Left ventricle myocardium inferior (tissue), 1 donor: ENCODE data around the gene NOTUM. TPM values are rescaled to one million over a fixed set of nuclear protein-coding genes. Genes with fewer than 3 reads are reported as not detected.

Source experiments
- DNase-seq: peaks from one replicate; pipeline ENCODE4 v3.0.0-alpha.2; 2020
- H3K27ac ChIP-seq: fragments of 200-600 bp; replicated peaks from 2 replicates; pipeline ENCODE4 v1.8.0; 2021
- H3K27me3 ChIP-seq: fragments of 200-600 bp; 2 replicates; pipeline ENCODE4 v1.8.0; 2021; ENCODE audit warnings: low read depth
- H3K36me3 ChIP-seq: fragments of 200-600 bp; 2 replicates; pipeline ENCODE4 v1.8.0; 2021
- H3K4me1 ChIP-seq: fragments of 200-600 bp; 2 replicates; pipeline ENCODE4 v1.8.0; 2021
- H3K4me3 ChIP-seq: fragments of 200-600 bp; 2 replicates; pipeline ENCODE4 v1.8.0; 2021; ENCODE audit warnings: mild to moderate bottlenecking, moderate library complexity
- H3K9me3 ChIP-seq: fragments of 200-600 bp; replicated peaks from 2 replicates; pipeline ENCODE4 v1.8.0; 2021
- CTCF ChIP-seq: fragments of 200-600 bp; IDR thresholded peaks from 2 replicates; pipeline ENCODE4 v1.8.0; 2021; ENCODE audit warnings: antibody characterized with exemption, mild to moderate bottlenecking, borderline replicate concordance
- intact Hi-C: fragments of 100-400 bp; cut with micrococcal nuclease; formaldehyde crosslinking; loops from one replicate; pipeline ENCODE4 v1.11.0; 2022
- total RNA-seq: library from RNA; stranded (reverse); fragmentation: NEBNext Ultra II Directional; extraction: Animal tissue kit (Norgen Biotek cat#: 25700); gene quantifications from one replicate; pipeline ENCODE4 v1.2.1, GENCODE V29; 2021
- donor health status: DM: no; HTN: yes; CAD: no; lungs with severe emphysema.

Gene NOTUM
- total RNA-seq, 1 donor from 2014 or later = not detected

DNA sequence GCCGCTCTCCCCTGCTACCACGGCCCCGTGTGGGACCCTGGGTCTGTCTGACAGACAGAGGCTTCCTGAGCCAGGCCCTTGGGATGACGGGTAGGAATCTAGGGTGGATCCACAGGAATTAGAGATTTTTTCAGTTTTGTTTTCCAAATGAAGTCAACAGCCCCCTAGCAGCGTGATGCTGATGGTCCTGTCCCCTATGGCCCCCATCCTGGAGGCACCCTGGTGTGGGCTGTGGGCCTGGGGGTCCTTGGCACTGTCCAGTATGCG, 46.2 kb upstream of the NOTUM start:
- DNase-seq = no peak
- no peak for TF ChIP-seq CTCF
- intact Hi-C loops = no loop called here
- Histone ChIP-seq H3K27me3 (no peaks in the 10 kb centered on the region), H3K36me3 (no peaks in the 10 kb centered on the region), H3K4me3 (no peak overlapping the region), H3K27ac (no peak overlapping the region), H3K9me3 (no peaks in the 10 kb centered on the region), H3K4me1 (peaks cover 62% of the 10 kb centered on the region)

GRCh38 chr17:82006468-82007227, 45.7 kb upstream of the NOTUM start:
- no peaks in the 10 kb centered on the region for H3K9me3 ChIP-seq
- H3K4me3 ChIP-seq = no peak overlapping the region
- intact Hi-C loops = no loop called here
- no peaks in the 10 kb centered on the region for H3K27me3 ChIP-seq
- no peak overlapping the region for H3K27ac ChIP-seq
- TF ChIP-seq CTCF = no peak
- H3K36me3 ChIP-seq = no peaks in the 10 kb centered on the region
- DNase-seq = no peak
- peaks cover 61% of the 10 kb centered on the region for H3K4me1 ChIP-seq

DNA sequence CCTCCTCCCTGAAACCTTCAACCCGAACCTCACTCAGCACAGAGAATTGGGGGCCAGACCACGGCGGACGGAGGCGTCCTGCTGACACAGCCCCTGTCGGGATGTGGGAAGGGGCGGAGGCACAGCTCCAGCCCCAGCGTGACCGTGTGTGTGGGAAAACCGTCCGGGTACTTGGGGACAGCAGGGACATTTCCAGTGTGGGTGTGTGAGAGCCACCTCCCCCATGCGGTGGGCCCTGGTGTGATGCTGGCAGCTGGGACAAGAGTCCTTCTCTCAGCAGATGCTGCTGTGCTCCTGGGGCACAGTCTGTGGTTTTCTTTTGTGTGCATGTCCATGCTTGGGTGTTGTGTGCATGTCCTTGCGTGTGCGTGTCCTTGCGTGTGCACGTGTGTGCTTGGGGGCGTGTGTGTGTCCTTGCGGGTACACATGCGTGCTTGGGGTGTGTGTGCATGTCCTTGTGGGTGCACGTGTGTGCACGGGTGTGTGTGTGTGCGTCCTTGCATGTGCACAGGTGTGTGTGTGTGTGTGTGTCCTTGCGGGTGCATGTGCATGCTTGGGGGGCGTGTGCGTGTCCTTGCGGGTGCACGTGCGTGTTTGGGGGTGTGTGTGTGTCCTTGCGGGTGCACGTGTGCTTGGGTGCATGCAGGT, 44.8 kb upstream of the NOTUM start:
- intact Hi-C loops = no loop called here
- no peaks in the 10 kb centered on the region for H3K9me3 ChIP-seq
- H3K36me3 ChIP-seq = no peaks in the 10 kb centered on the region
- H3K27ac ChIP-seq = no peak overlapping the region
- no peaks in the 10 kb centered on the region for H3K27me3 ChIP-seq
- no peak overlapping the region for H3K4me3 ChIP-seq
- peaks cover 61% of the 10 kb centered on the region for H3K4me1 ChIP-seq
- TF ChIP-seq CTCF = no peak
- DNase-seq = no peak

DNA sequence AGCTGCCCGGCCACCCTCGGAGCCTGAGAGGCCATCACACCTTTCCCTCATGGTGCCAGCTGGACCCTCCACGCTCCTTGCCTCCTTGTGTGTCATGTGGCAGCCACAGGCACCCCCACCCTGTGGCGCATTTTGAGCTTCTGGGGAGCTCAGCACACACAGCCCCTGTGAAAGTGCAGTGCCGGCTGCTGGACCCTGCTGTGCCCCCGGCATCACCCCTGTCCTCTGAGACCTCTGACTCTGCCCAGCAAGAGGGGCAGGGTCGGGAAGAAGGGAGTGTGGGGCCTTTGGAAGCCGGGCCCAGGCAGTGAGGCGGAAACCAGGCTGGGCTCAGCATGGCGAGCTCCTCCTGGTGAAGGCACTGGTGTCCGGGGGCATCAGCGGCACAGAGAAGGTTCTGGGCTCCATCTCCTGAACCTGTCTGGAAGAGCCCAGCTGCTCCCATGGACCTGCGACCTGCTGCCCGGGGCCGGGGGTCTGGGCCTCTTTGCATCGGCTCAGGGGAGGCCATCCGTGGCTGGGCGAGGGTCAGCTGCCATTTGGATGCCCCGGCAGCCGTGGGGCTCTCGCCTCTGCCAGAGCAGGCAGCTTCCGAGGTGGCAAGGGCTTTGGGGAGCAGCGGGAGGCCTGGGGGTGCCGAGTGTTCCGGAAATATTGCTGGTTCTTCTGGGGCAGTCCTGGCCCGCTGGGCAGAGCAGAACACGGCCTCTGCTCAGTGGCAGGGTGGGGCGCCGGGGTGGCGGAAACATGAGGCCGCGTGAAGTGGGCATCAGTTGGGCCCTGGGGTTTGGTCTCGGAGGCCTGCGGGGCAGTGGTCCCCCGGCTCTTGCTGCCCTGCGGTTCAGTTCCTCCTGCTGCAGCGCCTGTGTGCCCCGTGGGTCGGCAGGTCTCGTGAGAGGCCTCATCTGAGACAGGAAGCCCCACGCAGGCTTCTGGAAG, 43.8 kb upstream of the NOTUM start:
- intact Hi-C loops = no loop called here
- Histone ChIP-seq H3K4me3 (no peak overlapping the region), H3K27me3 (no peaks in the 10 kb centered on the region), H3K27ac (no peak overlapping the region), H3K36me3 (no peaks in the 10 kb centered on the region), H3K4me1 (peaks cover 61% of the 10 kb centered on the region), H3K9me3 (no peaks in the 10 kb centered on the region)
- TF ChIP-seq CTCF = no peak
- no peak for DNase-seq

DNA sequence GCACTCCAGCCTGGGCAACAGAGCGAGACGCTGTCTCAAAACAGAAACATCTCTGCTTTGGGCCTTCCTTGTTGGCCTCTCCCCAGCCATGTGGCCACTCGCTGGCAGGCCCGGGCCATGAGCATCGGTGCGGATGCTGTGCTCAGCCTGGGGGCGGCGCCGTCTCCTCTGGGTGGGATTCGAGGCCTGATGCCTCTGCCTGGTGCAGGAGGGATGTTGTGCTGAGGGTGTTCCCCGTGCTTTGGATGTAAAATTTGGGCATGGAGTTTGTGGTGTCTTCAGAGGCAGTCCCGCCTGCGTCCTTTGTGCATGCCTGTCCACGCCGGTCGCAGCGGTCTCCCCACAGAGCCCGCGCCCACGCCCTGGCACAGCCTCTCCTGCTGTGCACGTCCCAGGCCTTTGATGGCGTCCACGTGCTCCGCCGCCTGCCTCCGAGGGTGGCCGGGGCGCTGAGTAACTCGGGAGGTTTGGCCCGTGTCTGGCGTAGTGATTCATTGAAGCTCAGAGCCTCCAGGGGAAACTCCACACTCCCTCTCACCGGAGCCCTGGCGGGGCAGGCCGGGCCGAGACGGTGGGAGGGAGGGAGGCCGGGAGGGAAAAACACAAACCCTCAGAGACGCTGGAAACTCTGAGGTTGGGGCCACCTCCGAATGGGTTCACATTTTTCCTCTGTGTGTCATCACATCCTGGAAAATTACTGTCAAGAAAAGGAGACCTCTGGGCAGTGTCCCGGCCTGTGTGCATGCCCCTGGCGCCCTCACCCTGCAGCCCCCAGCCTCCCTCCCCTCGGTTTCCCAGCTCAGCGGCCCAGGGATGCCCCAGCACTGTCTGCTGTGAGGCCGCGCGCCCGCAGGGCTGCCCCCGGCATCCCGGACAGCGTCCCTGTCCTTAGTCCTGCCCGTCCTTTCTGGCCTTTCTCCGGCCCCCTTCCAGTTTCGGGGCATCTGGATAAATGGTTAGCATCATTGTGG, 42.7 kb upstream of the NOTUM start:
- intact Hi-C loops = no loop called here
- no peak for DNase-seq
- Histone ChIP-seq H3K27me3 (no peaks in the 10 kb centered on the region), H3K36me3 (no peaks in the 10 kb centered on the region), H3K4me3 (no peak overlapping the region), H3K9me3 (no peaks in the 10 kb centered on the region), H3K4me1 (peaks cover 51% of the 10 kb centered on the region), H3K27ac (no peak overlapping the region)
- no peak for TF ChIP-seq CTCF
